ENCODE results near the gene TMEM53. TPM values are rescaled to one million over a fixed set of nuclear protein-coding genes. Genes with fewer than 3 reads are reported as not detected.

TMEM53 gene
- total and polyA plus RNA-seq, 2 of the 8 experiments (the other 6 are each of a cell fraction or from before 2014, with no cell fraction given) = 6.7 to 27.9 TPM

DNA sequence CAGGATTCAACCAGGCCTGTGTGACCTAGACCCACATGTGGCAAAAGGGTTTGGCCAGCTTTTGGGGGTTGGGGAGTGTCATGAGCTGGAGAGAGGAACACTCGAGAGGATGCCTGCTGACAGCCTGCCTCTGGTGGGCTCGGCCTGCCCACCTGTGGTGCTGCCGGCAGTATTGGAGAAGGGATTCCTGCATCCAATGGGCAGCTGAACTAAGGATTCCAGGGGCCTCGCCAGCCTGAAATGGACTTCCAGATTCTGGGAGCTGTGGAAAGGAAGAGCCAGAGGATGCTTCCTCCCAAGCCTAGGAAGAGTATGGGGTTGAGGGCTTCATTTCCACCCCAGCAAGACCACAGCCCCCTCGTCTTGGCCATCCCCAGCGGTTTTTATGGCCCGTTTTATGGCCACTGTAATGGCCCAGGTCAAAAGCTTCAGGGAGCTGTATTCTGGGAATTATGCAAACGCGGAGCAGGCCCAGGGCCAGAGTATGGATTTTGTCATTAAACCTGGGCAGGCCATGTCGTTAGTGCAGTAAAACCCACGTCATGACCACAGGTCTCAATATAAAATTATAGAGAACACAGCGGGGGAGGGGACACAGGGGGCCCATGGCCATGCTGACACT lies 63.6 kb downstream of the TMEM53 start:
- Histone ChIP-seq H3K79me2 (ENCODE audit: control insufficient read depth in 1 of 2, insufficient read depth in 2 of 2, low read length in 2 of 2) (no peaks in the 10 kb centered on the region), H3K23ac (ENCODE audit: insufficient read length) (no peak overlapping the region), H3K4ac (replicated peaks; ENCODE audit: insufficient read length, low read depth, low read length) (no peak overlapping the region), H4K20me1 (replicated peaks in 1 of 2; ENCODE audit: control insufficient read depth in 1 of 2, insufficient read depth in 2 of 2, low read length in 2 of 2) (peaks cover 0 to 9% of the 10 kb centered on the region in 2 experiments), H4K5ac (ENCODE audit: insufficient read length, low read depth, low read length) (no peak overlapping the region), H3K4me3 (ENCODE audit: extremely low read depth in 1 of 4, insufficient read depth in 2 of 4, low read depth in 3 of 4, low read length in 4 of 4) (no peak overlapping the region), H3K4me2 (ENCODE audit: insufficient read depth in 1 of 2, low read depth in 2 of 2, low read length in 2 of 2) (peak overlapping the region; percentile 8 to 46; a peak in 1 of 4 replicates), H3K18ac (ENCODE audit: extremely low read depth, low read length) (no peak overlapping the region), H2BK15ac (ENCODE audit: low read length) (peak overlapping the region; percentile 65; the same call in 1 of the 2 replicates), H3K4me1 (replicated peaks in 1 of 4; ENCODE audit: control insufficient read depth in 3 of 4, insufficient read depth in 4 of 4, low read length in 3 of 4) (peaks cover 2 to 18% (median 11%) of the 10 kb centered on the region in 4 experiments; a peak in 6 of 7 replicates), H3K56ac (replicated peaks; ENCODE audit: insufficient read length, low read depth, low read length) (no peak overlapping the region), H3K27ac (ENCODE audit: low read depth, low read length) (no peak overlapping the region), H3K23me2 (ENCODE audit: low read depth, low read length) (peaks cover 3% of the 10 kb centered on the region; the same call in 1 of the 2 replicates), H2AFZ (ENCODE audit: low read length) (no peak overlapping the region), H3K36me3 (ENCODE audit: control insufficient read depth in 2 of 4, insufficient read depth in 4 of 4, low read length in 3 of 4) (0 out of 8 replicates have a peak, but pooled peaks cover 0 to under 1% (median 0%) of the 10 kb centered on the region in 4 experiments), H2BK20ac (ENCODE audit: low read length) (no peak overlapping the region), H3K79me1 (ENCODE audit: low read depth, low read length) (no peaks in the 10 kb centered on the region), H2BK120ac (replicated peaks; ENCODE audit: low read depth, low read length) (no peak overlapping the region), H3K14ac (ENCODE audit: insufficient read length) (no peak overlapping the region), H3K9ac (replicated peaks in 1 of 4; ENCODE audit: extremely low read depth in 1 of 4, low read depth in 3 of 4, low read length in 3 of 4) (no peak overlapping the region), H4K8ac (ENCODE audit: extremely low read depth, insufficient read depth, low read length) (no peak overlapping the region), H3K9me3 (ENCODE audit: insufficient read depth in 2 of 2, low read depth in 1 of 2, low read length in 1 of 2) (no peaks in the 10 kb centered on the region), H2BK5ac (ENCODE audit: low read depth, low read length) (no peak overlapping the region), H4K91ac (replicated peaks; ENCODE audit: insufficient read length, low read length) (no peak overlapping the region), H3K27me3 (replicated peaks in 1 of 4; ENCODE audit: control insufficient read depth in 3 of 4, extremely low read depth in 1 of 4, insufficient read depth in 3 of 4, low read length in 3 of 4) (no peaks in the 10 kb centered on the region), H2BK12ac (ENCODE audit: low read depth, low read length) (no peak overlapping the region; the same call in 1 of the 2 replicates), H2AK5ac (ENCODE audit: low read depth, low read length) (no peak overlapping the region)
- FAIRE-seq (no peak), DNase-seq (ENCODE audit: low read depth in 1 of 2, low spot score in 2 of 2) (no peak)
- 69% methylated on average over 11 of the region's 12 CpGs; no CpG with 5 or more reads in 1 of the 2 experiments for WGBS, 2 experiments (ENCODE audit: extremely low coverage in 1 of 2, insufficient coverage in 1 of 2, insufficient read length in 1 of 2, insufficient replicate concordance in 2 of 2, low coverage in 1 of 2, low lambda C conversion rate in 2 of 2, missing lambda C conversion rate in 1 of 2)
- ChIA-PET POLR2A (ENCODE audit: partially characterized antibody) (interaction anchor here (0.6 to 6.8 kb wide), 10 partner anchors 8 to 523 kb away, joined by 3 to 58 read pairs (median 3); partner anchors contain the start of gene RPS8), CTCF (ENCODE audit: partially characterized antibody) (interaction anchor here (0.5 to 7.0 kb wide), 28 partner anchors 9 to 680 kb away, joined by 3 to 129 read pairs (median 6); no protein-coding TSS in a partner anchor)
- TF ChIP-seq SP4 (IDR thresholded peaks at IDR 0.05; ENCODE audit: low read length) = no peak
- no peak for TF ChIP-seq RFX5 (IDR thresholded peaks at IDR 0.05; ENCODE audit: borderline replicate concordance, low read depth, low read length)
- 0 out of 2 replicates have a peak, but pooled peaks have one; percentile 3 for TF ChIP-seq TEAD4 (IDR thresholded peaks at IDR 0.05; ENCODE audit: low read depth, low read length)
- no peak for TF ChIP-seq SIX5 (IDR thresholded peaks at IDR 0.05; ENCODE audit: low read depth, low read length)

Data from H1 (cell line).